ENCODE measurements around the gene DAP.
"Not testable (repeated sequence)": the region's sequence is repeated elsewhere in the genome, so short reads cannot be mapped to it uniquely, and the experiment has no call there.

DAP gene

DNA sequence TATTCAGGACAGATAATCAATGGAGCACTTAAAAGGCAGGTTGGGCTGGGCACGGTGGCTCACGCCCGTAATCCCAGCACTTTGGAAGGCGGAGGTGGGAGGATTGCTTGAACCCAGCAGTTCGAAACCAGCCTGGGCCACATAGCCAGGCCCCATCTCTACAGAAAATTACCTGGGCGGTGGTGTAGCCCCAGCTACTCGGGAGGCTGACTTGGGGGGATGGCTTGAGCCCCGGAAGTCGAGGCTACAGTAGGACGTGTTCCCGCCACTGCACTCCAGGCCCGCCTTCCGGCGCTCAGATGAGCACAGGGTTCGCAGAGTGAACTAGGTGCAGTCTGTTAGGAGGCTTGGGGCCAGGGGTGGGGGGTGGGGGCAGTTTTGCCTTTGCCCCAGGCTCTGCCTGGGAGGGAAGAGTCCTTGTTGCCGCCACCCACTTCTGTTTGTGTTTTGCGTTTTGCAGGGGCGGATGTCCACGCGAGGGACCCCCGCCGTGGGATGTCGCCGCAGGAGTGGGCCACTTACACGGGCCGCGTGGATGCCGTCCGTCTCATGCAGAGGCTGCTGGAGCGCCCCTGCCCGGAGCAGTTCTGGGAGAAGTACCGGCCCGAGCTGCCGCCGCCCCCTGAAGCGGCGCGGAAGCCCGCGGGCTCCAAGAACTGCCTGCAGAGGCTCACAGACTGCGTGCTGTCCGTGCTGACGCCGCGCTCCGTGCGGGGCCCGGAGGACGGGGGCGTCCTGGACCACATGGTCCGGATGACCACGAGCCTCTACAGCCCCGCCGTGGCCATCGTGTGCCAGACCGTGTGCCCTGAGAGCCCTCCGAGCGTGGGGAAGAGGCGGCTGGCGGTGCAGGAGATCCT is 112.0 kb downstream of the DAP start:
- no peak for FAIRE-seq

GRCh38 chr5:10647640-10648039 is 113.4 kb downstream of the DAP start:
- FAIRE-seq = no peak

GRCh38 chr5:10645671-10646070 is 115.4 kb downstream of the DAP start:
- no peak for FAIRE-seq

- FAIRE-seq = no peak
These were observed 115.9 kb downstream of the DAP start for GRCh38 chr5:10645146-10645545.

GRCh38 chr5:10644192-10644591 is 116.8 kb downstream of the DAP start:
- no peak for FAIRE-seq

GRCh38 chr5:10642367-10642766 is 118.7 kb downstream of the DAP start:
- FAIRE-seq = no peak

GRCh38 chr5:10639846-10640368 is 121.1 kb downstream of the DAP start:
- no peak for FAIRE-seq

GRCh38 chr5:10638723-10639122 is 122.3 kb downstream of the DAP start:
- FAIRE-seq = not testable (repeated sequence)

- no peak for FAIRE-seq
These were observed 123.1 kb downstream of the DAP start for GRCh38 chr5:10637944-10638343.

GRCh38 chr5:10636363-10637142 is 124.5 kb downstream of the DAP start:
- no peak for FAIRE-seq

DNA sequence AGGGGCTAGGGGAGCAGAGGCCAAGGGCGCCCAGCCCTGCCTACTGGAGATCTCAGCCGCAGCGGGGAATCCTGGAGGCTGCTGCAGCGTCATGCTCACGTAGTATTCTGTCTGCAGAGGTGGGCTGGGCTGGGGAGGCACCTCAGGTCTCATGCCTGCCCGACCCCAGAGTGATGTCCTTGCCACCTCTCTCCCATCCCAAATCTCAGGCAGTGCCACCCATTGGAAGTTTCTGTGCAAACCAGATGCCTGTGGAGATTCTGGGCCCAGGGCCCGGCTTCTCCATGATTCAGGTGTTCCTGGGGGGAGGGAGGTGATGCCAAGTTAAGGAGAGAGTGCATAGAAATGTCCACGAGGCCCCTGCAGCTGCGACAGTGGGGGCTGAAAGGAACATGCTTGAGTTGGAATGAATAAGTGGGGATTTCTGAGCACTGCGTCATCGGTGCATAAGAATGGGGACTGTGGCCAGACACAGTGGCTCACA is 125.1 kb downstream of the DAP start:
- FAIRE-seq = no peak

DNA sequence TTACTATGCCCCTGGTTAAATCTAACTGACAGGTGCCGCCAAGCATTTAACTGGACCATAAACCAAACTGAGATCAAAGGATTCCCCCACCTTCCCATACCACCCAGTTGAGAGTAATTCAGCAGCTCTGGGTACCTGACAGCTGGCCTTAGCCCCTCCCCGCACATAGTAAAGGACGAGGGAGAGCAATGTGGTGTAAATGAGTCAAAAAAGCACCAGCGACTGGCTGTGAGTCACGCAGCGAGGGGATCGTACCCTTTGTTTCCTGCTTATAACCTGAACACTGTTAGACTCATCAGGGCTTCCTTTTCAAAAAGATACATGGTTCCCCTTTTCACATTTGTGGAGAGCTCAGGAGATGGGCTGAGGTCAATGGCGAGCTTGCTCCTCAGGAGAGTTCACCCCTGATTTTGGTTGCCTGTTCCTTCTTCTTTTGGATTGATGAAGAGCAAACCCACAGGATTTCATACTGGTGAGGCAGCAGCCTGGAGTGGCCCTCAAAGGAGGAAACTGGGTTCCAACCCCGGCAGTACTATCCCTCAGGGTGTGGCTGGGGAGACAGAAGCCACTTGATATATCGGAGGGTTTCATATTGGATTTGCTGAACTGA is 125.7 kb downstream of the DAP start:
- no peak for FAIRE-seq

- no peak for FAIRE-seq
These were observed 126.5 kb downstream of the DAP start for GRCh38 chr5:10634562-10634961.

DNA sequence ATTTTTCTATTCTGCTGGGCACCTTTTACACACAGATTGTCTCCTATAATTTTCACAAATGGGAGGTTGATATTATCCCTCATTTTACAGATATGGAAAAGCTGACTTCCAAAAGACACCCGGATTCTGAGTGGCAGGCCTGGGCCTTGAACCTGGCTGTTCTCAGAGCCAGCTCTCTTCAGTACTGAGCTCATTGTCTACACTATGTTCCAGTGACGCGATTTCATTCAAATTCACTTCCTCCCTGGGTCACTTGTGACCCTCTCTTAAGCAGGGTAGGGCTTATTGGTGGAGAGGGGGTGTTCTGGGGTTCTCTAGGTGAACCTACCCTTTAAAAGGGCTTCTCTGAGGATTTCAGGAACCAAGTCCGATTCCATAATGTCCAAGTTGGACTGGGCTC is 127.0 kb downstream of the DAP start:
- no peak for FAIRE-seq

- no peak for FAIRE-seq
These were observed 127.6 kb downstream of the DAP start for GRCh38 chr5:10633271-10634049.

- FAIRE-seq = no peak
These were observed 128.8 kb downstream of the DAP start for GRCh38 chr5:10632110-10632761.

- FAIRE-seq = no peak
These were observed 129.6 kb downstream of the DAP start for GRCh38 chr5:10631316-10631996.

GRCh38 chr5:10630744-10631143 is 130.3 kb downstream of the DAP start:
- not testable (repeated sequence) for FAIRE-seq

DNA sequence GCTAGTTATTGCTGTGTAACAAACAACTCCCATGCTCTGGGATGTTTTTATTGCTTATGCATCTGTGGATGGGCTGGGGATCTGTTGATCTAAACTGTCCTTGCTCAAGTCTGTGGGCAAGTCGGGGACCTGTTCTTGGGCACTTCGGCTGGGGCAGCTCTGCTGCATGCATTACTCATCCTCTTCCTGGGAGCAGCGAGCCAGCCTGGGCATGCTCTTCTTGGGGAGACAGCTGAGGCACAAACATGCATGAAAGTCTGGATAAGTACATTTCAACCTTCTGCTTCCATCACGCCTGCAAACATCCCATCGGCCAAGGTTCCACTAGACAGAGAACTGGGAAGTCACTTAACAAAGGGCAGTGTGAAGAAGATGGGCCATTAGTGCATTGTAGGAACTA is 130.9 kb downstream of the DAP start:
- FAIRE-seq = no peak

GRCh38 chr5:10629682-10630081 is 131.4 kb downstream of the DAP start:
- FAIRE-seq = no peak

Measured in colon (tissue), 2 donors.